Keratinocyte (primary cell): ENCODE data around the gene LENG1.

Experiments
- EZH2 ChIP-seq: IDR thresholded peaks from one replicate; pipeline ENCODE4 v1.6.1; 2012; ENCODE audit warnings: inconsistent platforms, mild to moderate bottlenecking, low read length, moderate library complexity
- TF ChIP-seq, protein P1 (sequence below), 3 experiments: IDR thresholded peaks in 1 of 3; conservative IDR thresholded peaks in 1 of 3; optimal IDR thresholded peaks in 1 of 3; 2 replicates in 2 of 3; 3 replicates in 1 of 3; pipeline versions ENCODE3 to v1.5.1; 2011; ENCODE audit warnings: low read length in 3 of 3, mild to moderate bottlenecking in 3 of 3, moderate library complexity in 2 of 3, control low read depth in 1 of 3, inconsistent platforms in 1 of 3; ENCODE audit not compliant: insufficient read depth in 2 of 3; ENCODE audit errors: extremely low read depth in 1 of 3

DNA sequence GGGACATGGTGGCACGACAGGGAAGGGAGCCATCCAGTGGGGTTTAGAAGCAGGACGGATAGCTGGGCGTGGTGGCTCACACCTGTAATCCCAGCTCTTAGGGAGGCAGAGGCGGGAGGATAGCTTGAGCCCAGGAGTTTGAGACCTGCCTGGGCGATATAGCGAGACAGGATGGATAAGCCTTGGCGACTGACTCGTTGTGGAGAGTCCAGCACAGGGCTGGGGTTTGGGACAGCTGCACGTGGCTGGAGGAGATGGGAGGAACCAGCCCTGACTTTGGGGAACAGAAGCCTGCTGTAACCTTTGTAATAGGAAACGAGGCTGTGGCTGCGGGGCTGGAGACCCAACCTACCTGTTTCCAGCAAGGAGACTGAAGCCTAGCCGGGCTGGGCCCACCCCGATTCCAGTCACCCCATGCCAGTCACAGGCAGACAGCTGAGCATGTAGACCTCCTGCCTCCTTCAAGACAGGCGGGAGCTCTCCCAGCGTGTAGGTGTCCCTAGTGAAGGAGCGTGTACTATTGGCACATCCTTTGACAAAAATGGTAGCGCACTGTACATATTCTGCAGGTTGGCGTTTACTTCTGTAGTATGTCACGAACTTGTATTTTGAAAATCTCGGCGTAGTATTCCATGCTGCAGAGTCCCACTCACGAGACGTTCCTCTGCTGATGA, 8.0 kb downstream of the LENG1 start:
- TF ChIP-seq, protein P1, sequence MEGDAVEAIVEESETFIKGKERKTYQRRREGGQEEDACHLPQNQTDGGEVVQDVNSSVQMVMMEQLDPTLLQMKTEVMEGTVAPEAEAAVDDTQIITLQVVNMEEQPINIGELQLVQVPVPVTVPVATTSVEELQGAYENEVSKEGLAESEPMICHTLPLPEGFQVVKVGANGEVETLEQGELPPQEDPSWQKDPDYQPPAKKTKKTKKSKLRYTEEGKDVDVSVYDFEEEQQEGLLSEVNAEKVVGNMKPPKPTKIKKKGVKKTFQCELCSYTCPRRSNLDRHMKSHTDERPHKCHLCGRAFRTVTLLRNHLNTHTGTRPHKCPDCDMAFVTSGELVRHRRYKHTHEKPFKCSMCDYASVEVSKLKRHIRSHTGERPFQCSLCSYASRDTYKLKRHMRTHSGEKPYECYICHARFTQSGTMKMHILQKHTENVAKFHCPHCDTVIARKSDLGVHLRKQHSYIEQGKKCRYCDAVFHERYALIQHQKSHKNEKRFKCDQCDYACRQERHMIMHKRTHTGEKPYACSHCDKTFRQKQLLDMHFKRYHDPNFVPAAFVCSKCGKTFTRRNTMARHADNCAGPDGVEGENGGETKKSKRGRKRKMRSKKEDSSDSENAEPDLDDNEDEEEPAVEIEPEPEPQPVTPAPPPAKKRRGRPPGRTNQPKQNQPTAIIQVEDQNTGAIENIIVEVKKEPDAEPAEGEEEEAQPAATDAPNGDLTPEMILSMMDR (optimal IDR thresholded peaks at IDR 0.05 in 1 of 3, IDR thresholded peaks at IDR 0.05 in 1 of 3, conservative IDR thresholded peaks at IDR 0.05 in 1 of 3; ENCODE audit: extremely low read depth in 1 of 3, insufficient read depth in 2 of 3, low read length in 3 of 3), result no peak
- TF ChIP-seq EZH2, result no peak
